ENCODE data around the gene MAPT. TPM values are rescaled to one million over a fixed set of nuclear protein-coding genes. Genes with fewer than 3 reads are reported as not detected.

Gene MAPT
- total and polyA plus RNA-seq, 2 of the 13 experiments (the other 11 are each of a cell fraction or from before 2014, with no cell fraction given) = 2.1 to 2.8 TPM

DNA sequence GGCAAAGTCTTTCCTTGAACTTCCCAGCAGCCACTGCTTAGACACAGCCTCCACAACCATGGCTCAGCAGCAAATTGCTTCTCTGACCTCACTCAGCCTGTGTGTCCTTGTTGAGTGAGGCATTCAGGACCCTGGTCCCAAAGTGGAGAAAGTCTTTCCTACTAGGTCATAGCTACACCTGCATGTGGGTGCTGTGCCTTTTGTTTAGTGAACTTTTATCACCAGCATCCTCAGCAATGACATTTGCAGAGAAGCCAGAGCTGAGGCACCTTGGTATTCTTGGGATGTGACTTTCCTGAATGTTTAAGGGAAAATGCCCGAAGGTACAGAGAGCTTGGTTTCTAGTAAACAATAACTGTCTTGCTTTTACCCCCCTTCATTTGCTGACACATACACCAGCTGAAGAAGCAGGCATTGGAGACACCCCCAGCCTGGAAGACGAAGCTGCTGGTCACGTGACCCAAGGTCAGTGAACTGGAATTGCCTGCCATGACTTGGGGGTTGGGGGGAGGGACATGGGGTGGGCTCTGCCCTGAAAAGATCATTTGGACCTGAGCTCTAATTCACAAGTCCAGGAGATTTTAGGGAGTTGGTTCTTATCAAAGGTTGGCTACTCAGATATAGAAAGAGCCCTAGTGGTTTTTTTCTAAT lies 83.7 kb downstream of the MAPT start (continued):
- TF ChIP-seq AGO1 (IDR thresholded peaks at IDR 0.05; ENCODE audit: low read depth, low read length, poor library complexity, severe bottlenecking) = no peak

DNA sequence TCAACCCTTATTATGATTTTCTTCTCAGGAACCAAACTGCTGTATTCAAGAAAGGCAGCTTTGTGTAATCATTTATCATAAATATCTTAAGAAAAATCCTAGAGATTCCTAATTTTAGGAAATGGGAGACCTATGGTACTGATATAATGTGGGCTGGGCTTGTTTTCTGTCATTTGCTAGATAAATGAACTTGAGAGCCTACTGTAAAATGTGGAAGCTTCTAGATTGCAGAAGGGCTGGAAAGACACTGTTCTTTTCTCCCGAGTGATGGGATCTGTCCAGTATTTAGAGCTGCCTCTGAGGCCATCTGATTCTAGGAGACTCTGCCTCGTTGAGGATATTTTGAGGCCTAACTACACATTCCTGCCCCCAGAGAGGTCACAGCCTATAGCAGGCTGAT lies 84.8 kb downstream of the MAPT start:
- Histone ChIP-seq H3K9me3 (ENCODE audit: low read length) (no peaks in the 10 kb centered on the region), H2AFZ (ENCODE audit: low read length) (no peak overlapping the region), H4K20me1 (ENCODE audit: insufficient read depth, low read length) (no peaks in the 10 kb centered on the region; the same call in 1 of the 2 replicates), H3K9ac (ENCODE audit: insufficient read depth, low read depth, low read length) (no peak overlapping the region), H3K4me3 (replicated peaks in 1 of 3; ENCODE audit: insufficient read depth in 1 of 3, low read depth in 2 of 3, low read length in 3 of 3) (no peak overlapping the region), H3K27me3 (ENCODE audit: control insufficient read depth in 1 of 2, insufficient read depth in 2 of 2, low read length in 2 of 2) (no peaks in the 10 kb centered on the region; a peak in 1 of 5 replicates), H3K4me2 (ENCODE audit: low read depth, low read length) (no peak overlapping the region), H3K79me2 (ENCODE audit: insufficient read depth, low read length) (no peaks in the 10 kb centered on the region), H3K27ac (ENCODE audit: extremely low read length, insufficient read depth, low read length) (no peak overlapping the region), H3K36me3 (replicated peaks in 1 of 2; ENCODE audit: control insufficient read depth in 1 of 2, insufficient read depth in 2 of 2, low read length in 2 of 2) (no peaks in the 10 kb centered on the region), H3K4me1 (ENCODE audit: insufficient read depth, low read length) (no peaks in the 10 kb centered on the region)
- no TSS peak for BruUV-seq (replicated peaks)
- ChIA-PET POLR2A (no interaction called here), CTCF (ENCODE audit: low intra/inter-chr PET ratio, low total read pairs) (no interaction called here)
- WGBS (ENCODE audit: low lambda C conversion rate) = 27% methylated on average over 2 of the region's 2 CpGs
- DNase-seq (ENCODE audit: low spot score) = no peak
- intact Hi-C loops (cut with micrococcal nuclease; ENCODE audit: unreplicated experiment) = no loop called here
- TF ChIP-seq MXI1 (IDR thresholded peaks at IDR 0.05; ENCODE audit: borderline replicate concordance, low read depth, low read length) (no peak), TBP (CRISPR knock-in tag; IDR thresholded peaks at IDR 0.05) (no peak), REL (CRISPR knock-in tag; conservative IDR thresholded peaks at IDR 0.05) (no peak)
- in situ Hi-C loops (cut with HindIII; ENCODE audit: extremely low pct_ligation_motif_present, low pct_unique_long_range_greater_than_20kb) = no loop called here
- ATAC-seq = no peak
- FAIRE-seq = no peak

DNA sequence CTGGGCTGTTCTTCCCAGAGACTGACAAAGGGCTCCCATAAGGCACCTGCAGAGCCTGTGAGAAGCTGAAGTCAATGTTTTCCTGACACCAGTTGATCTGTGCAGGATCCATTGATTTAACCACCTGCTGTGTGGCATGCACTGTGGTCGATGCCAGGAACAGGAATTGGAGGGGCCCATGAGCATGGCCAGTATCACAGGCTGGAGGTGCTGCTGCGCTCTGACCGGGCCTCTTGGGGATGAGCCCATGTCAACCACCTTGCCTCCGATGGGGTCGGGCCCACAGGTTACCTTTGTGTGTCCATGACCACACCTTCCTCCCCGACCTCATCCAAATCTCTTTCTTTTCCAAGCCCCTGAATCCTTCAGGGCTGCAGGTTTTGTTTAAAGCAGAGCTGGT lies 86.5 kb downstream of the MAPT start:
- ChIA-PET CTCF (ENCODE audit: low intra/inter-chr PET ratio, low total read pairs) (no interaction called here), POLR2A (no interaction called here)
- WGBS (ENCODE audit: low lambda C conversion rate) = 78% methylated on average over 3 of the region's 6 CpGs
- Histone ChIP-seq H3K4me2 (ENCODE audit: low read depth, low read length) (no peak overlapping the region), H3K4me3 (replicated peaks in 1 of 3; ENCODE audit: insufficient read depth in 1 of 3, low read depth in 2 of 3, low read length in 3 of 3) (no peak overlapping the region), H3K9ac (ENCODE audit: insufficient read depth, low read depth, low read length) (no peak overlapping the region), H3K27ac (ENCODE audit: extremely low read length, insufficient read depth, low read length) (no peak overlapping the region), H3K79me2 (ENCODE audit: insufficient read depth, low read length) (no peaks in the 10 kb centered on the region), H4K20me1 (ENCODE audit: insufficient read depth, low read length) (no peaks in the 10 kb centered on the region), H3K4me1 (ENCODE audit: insufficient read depth, low read length) (no peaks in the 10 kb centered on the region), H3K27me3 (ENCODE audit: control insufficient read depth in 1 of 2, insufficient read depth in 2 of 2, low read length in 2 of 2) (peaks cover 0 to under 1% of the 10 kb centered on the region in 2 experiments; a peak in 1 of 5 replicates), H3K9me3 (ENCODE audit: low read length) (no peaks in the 10 kb centered on the region), H2AFZ (ENCODE audit: low read length) (no peak overlapping the region), H3K36me3 (replicated peaks in 1 of 2; ENCODE audit: control insufficient read depth in 1 of 2, insufficient read depth in 2 of 2, low read length in 2 of 2) (no peaks in the 10 kb centered on the region)
- no TSS peak for BruUV-seq (replicated peaks)
- intact Hi-C loops (cut with micrococcal nuclease; ENCODE audit: unreplicated experiment) (no loop called here), in situ Hi-C loops (cut with HindIII; ENCODE audit: extremely low pct_ligation_motif_present, low pct_unique_long_range_greater_than_20kb) (no loop called here)
- ATAC-seq = no peak
- no peak for DNase-seq (ENCODE audit: low spot score)
- no peak for FAIRE-seq
- TF ChIP-seq, protein P1, sequence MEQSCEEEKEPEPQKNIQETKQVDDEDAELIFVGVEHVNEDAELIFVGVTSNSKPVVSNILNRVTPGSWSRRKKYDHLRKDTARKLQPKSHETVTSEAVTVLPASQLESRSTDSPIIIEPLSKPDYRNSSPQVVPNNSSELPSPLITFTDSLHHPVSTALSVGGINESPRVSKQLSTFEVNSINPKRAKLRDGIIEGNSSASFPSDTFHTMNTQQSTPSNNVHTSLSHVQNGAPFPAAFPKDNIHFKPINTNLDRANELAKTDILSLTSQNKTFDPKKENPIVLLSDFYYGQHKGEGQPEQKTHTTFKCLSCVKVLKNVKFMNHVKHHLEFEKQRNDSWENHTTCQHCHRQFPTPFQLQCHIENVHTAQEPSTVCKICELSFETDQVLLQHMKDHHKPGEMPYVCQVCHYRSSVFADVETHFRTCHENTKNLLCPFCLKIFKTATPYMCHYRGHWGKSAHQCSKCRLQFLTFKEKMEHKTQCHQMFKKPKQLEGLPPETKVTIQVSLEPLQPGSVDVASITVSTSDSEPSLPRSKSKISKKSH (CRISPR knock-in tag; IDR thresholded peaks at IDR 0.05; ENCODE audit: borderline replicate concordance) = no peak
- no peak for TF ChIP-seq NFKBIZ (CRISPR knock-in tag; IDR thresholded peaks at IDR 0.05)

All from HepG2 (cell line).